Uterus (tissue), 4 donors: ENCODE results near the gene UVRAG. TPM values are rescaled to one million over a fixed set of nuclear protein-coding genes. Genes with fewer than 3 reads are reported as not detected.

Source experiments
- DNase-seq, 2 donors: peaks; one replicate each; pipeline ENCODE4 v3.0.0-alpha.2; 2019 to 2020
- H3K27ac ChIP-seq, 2 donors: fragments of 200-600 bp; sonication (generic); 1 replicate in 1 of 2; 2 replicates in 1 of 2; pipeline ENCODE4 v1.5.1; 2016 to 2018
- H3K27me3 ChIP-seq, 2 donors: fragments of 200-600 bp; sonication (generic); one replicate each; pipeline ENCODE4 v1.5.1; 2018 to 2019; ENCODE audit warnings: control low read depth in 1 of 2
- H3K36me3 ChIP-seq, 2 donors: fragments of 200-600 bp; sonication (generic); one replicate each; pipeline ENCODE4 v1.5.1; 2019; ENCODE audit warnings: control low read depth in 1 of 2
- H3K4me1 ChIP-seq, 2 donors: fragments of 200-600 bp; sonication (generic); one replicate each; pipeline ENCODE4 v1.5.1; 2018 to 2019; ENCODE audit warnings: control low read depth in 1 of 2
- H3K4me3 ChIP-seq, 2 donors: fragments of 200-600 bp; sonication (generic); 1 replicate in 1 of 2; 2 replicates in 1 of 2; pipeline ENCODE4 v1.5.1; 2018 to 2019; ENCODE audit warnings: mild to moderate bottlenecking in 1 of 2
- H3K9me3 ChIP-seq, 2 donors: fragments of 200-600 bp; sonication (generic); one replicate each; pipeline ENCODE4 v1.5.1; 2019; ENCODE audit warnings: control low read depth in 1 of 2
- POLR2A ChIP-seq, 2 donors: fragments of 450-650 bp; IDR thresholded peaks; one replicate each; pipeline ENCODE4 v1.6.1; 2016; ENCODE audit warnings: antibody characterized with exemption in 2 of 2, mild to moderate bottlenecking in 1 of 2, moderate library complexity in 1 of 2
- intact Hi-C: fragments of 100-400 bp; cut with DNase I; formaldehyde crosslinking; loops from one replicate; pipeline ENCODE4 v1.15.1; 2023; ENCODE audit warnings: low total_unique reads
- total RNA-seq, 4 donors: library from RNA; depleted of rRNA in 3 of 4; stranded (reverse); fragments of >200 nt in 3 of 4; gene quantifications; one replicate each; pipeline versions ENCODE4 v1.1.0 to v1.2.4, GENCODE V29; 2014 to 2023
- TF ChIP-seq, protein P1 (sequence below), 4 experiments: fragments of 200-600 bp in 2 of 4; fragments of 450-650 bp in 2 of 4; sonication (generic) in 2 of 4; IDR thresholded peaks; one replicate each; pipeline ENCODE4 v1.5.1; 2016 to 2019; ENCODE audit warnings: antibody characterized with exemption in 4 of 4, mild to moderate bottlenecking in 2 of 4, moderate library complexity in 1 of 4
- donor health status: DM: yes; HTN: yes; CAD: no.

UVRAG gene
- total RNA-seq, 4 donors from 2014 or later: 14.9 to 42.9 (median 26.4) TPM

DNA sequence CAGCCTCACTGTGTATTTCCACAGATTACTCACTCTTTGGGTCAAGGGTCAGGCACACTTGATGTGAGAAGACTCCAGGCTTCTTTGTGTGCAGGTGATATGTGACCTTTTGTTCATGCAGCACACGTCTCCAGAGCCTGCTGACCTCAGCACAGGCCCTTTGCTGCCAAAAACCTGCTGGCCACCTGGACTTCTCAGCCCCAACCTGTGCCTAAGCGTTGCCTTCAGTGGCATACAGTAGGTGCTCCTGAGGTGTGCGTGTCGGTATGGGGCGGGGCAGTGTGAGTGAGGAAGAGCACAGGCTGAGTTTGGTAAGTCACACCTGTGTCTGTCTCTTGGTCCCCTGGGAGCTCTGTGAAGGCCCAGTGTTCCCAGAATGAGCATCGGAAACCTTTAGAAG is 333.2 kb downstream of the UVRAG start:
- Histone ChIP-seq H3K27ac (no peak overlapping the region), H3K4me3 (no peak overlapping the region), H3K9me3 (no peaks in the 10 kb centered on the region), H3K4me1 (peaks cover 0 to 7% of the 10 kb centered on the region in 2 donors), H3K36me3 (no peaks in the 10 kb centered on the region), H3K27me3 (no peaks in the 10 kb centered on the region)
- intact Hi-C loops: no loop called here
- no peak for DNase-seq
- no peak for TF ChIP-seq POLR2A (IDR thresholded peaks at IDR 0.05)
- TF ChIP-seq, protein P1, sequence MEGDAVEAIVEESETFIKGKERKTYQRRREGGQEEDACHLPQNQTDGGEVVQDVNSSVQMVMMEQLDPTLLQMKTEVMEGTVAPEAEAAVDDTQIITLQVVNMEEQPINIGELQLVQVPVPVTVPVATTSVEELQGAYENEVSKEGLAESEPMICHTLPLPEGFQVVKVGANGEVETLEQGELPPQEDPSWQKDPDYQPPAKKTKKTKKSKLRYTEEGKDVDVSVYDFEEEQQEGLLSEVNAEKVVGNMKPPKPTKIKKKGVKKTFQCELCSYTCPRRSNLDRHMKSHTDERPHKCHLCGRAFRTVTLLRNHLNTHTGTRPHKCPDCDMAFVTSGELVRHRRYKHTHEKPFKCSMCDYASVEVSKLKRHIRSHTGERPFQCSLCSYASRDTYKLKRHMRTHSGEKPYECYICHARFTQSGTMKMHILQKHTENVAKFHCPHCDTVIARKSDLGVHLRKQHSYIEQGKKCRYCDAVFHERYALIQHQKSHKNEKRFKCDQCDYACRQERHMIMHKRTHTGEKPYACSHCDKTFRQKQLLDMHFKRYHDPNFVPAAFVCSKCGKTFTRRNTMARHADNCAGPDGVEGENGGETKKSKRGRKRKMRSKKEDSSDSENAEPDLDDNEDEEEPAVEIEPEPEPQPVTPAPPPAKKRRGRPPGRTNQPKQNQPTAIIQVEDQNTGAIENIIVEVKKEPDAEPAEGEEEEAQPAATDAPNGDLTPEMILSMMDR (IDR thresholded peaks at IDR 0.05): no peak

DNA sequence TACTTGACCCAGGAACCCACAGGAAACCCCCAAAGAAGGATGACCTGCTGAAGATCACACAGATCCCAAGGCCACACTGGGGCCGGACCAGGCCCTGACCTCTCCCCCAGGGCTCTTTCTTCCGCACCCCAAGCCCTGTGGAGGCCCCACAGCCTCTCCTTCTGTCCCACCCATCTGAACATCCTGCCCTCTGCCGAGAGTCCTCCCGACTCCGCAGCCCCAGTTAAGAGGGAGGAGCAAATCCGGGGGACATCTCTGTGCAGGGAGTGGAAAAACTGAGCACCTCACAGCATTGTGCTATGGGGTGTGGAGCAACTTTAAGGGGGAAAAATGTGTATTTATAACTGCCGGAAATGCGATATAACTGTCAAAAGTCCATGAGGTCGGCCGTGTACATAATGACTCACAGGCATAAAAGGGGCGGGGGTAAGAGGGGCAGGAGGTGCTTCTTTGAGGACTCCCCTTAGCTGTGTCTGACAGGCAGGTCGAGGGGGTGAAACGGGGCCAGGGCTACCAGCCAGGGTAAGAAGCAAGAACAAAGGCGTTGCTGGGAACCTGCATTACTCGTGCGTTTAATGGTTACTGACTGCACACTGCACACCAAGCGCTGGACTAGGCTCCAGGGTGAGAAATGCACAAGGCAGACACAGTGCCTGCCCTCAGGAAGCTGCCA is 334.1 kb downstream of the UVRAG start:
- Histone ChIP-seq H3K36me3 (no peaks in the 10 kb centered on the region), H3K4me1 (peaks cover 0 to 7% of the 10 kb centered on the region in 2 donors), H3K9me3 (no peaks in the 10 kb centered on the region), H3K27ac (no peak overlapping the region), H3K27me3 (no peaks in the 10 kb centered on the region), H3K4me3 (no peak overlapping the region)
- TF ChIP-seq, protein P1 (IDR thresholded peaks at IDR 0.05): no peak
- TF ChIP-seq POLR2A (IDR thresholded peaks at IDR 0.05): no peak
- intact Hi-C loops: no loop called here
- no peak for DNase-seq

- intact Hi-C loops: loop anchor here (5.0 kb wide), 1 partner anchor 257 kb away; no protein-coding TSS in a partner anchor
- Histone ChIP-seq H3K4me3 (no peak overlapping the region), H3K27me3 (no peaks in the 10 kb centered on the region), H3K4me1 (peaks cover 0 to 7% of the 10 kb centered on the region in 2 donors), H3K36me3 (no peaks in the 10 kb centered on the region), H3K27ac (no peak overlapping the region), H3K9me3 (no peaks in the 10 kb centered on the region)
- no peak for DNase-seq
- no peak for TF ChIP-seq POLR2A (IDR thresholded peaks at IDR 0.05)
- TF ChIP-seq, protein P1 (IDR thresholded peaks at IDR 0.05): no peak
Observed at GRCh38 chr11:76149713-76150112, 334.7 kb downstream of the UVRAG start.

- TF ChIP-seq, protein P1 (IDR thresholded peaks at IDR 0.05): no peak
- TF ChIP-seq POLR2A (IDR thresholded peaks at IDR 0.05): no peak
- no peak overlapping the region for H3K4me3 ChIP-seq
- no peaks in the 10 kb centered on the region for H3K9me3 ChIP-seq
- no peak overlapping the region for H3K27ac ChIP-seq
- no peak for DNase-seq
- H3K27me3 ChIP-seq: no peaks in the 10 kb centered on the region
- no peaks in the 10 kb centered on the region for H3K36me3 ChIP-seq
- intact Hi-C loops: loop anchor here (5.0 kb wide), 1 partner anchor 258 kb away; no protein-coding TSS in a partner anchor
- peaks cover 0 to 7% of the 10 kb centered on the region in 2 donors for H3K4me1 ChIP-seq
Observed at GRCh38 chr11:76150141-76150540, 335.1 kb downstream of the UVRAG start.

- DNase-seq: no peak
- Histone ChIP-seq H3K4me3 (no peak overlapping the region), H3K4me1 (peaks cover 0 to 7% of the 10 kb centered on the region in 2 donors), H3K27ac (peak overlapping the region in 1 of 2 donors; percentile 47), H3K9me3 (no peaks in the 10 kb centered on the region), H3K36me3 (no peaks in the 10 kb centered on the region), H3K27me3 (no peaks in the 10 kb centered on the region)
- intact Hi-C loops: loop anchor here (5.0 kb wide), 1 partner anchor 259 kb away; no protein-coding TSS in a partner anchor
- TF ChIP-seq, protein P1 (IDR thresholded peaks at IDR 0.05): no peak
- TF ChIP-seq POLR2A (IDR thresholded peaks at IDR 0.05): no peak
Observed at GRCh38 chr11:76151556-76152085, 336.6 kb downstream of the UVRAG start.
